Type B pancreatic cell (in vitro differentiated cells): ENCODE measurements around the gene NXF2. TPM values are rescaled to one million over a fixed set of nuclear protein-coding genes. Genes with fewer than 3 reads are reported as not detected.

Experiments used
- DNase-seq: peaks from one replicate; pipeline ENCODE4 v3.0.0; 2021; ENCODE audit warnings: mixed read lengths; ENCODE audit not compliant: unreplicated experiment; ENCODE audit errors: extremely low spot score
- H3K27ac Mint-ChIP-seq: 2 replicates; pipeline ENCODE4 v1.8.0; 2021; ENCODE audit warnings: mild to moderate bottlenecking, mixed read lengths
- H3K27me3 Mint-ChIP-seq: 2 replicates; pipeline ENCODE4 v1.8.0; 2021; ENCODE audit warnings: mixed read lengths
- H3K36me3 Mint-ChIP-seq: 2 replicates; pipeline ENCODE4 v1.8.0; 2021; ENCODE audit warnings: mixed read lengths
- H3K4me1 Mint-ChIP-seq: one replicate; pipeline ENCODE4 v1.8.0; 2021; ENCODE audit warnings: mixed read lengths; ENCODE audit not compliant: unreplicated experiment
- H3K4me3 Mint-ChIP-seq: 2 replicates; pipeline ENCODE4 v1.8.0; 2021; ENCODE audit warnings: mild to moderate bottlenecking, mixed read lengths
- H3K9me3 Mint-ChIP-seq: 2 replicates; pipeline ENCODE4 v1.8.0; 2021; ENCODE audit warnings: mixed read lengths
- CTCF ChIP-seq: fragments of 200-600 bp; sonication (generic); conservative IDR thresholded peaks from 2 replicates; pipeline ENCODE4 v1.5.0; 2021; ENCODE audit warnings: antibody characterized with exemption, mild to moderate bottlenecking
- total RNA-seq: library from RNA; stranded (reverse); gene quantifications from 2 replicates; pipeline ENCODE4 v1.2.1, GENCODE V29; 2021; ENCODE audit warnings: low replicate concordance

The NXF2 gene
- total RNA-seq, 1 donor from 2014 or later: not detected

GRCh38 chrX:102339312-102340298 is 92.6 kb downstream of the NXF2 start:
- DNase-seq: peak; percentile 58
- no peaks in the 10 kb centered on the region for H3K27me3 Mint-ChIP-seq
- no peaks in the 10 kb centered on the region for H3K36me3 Mint-ChIP-seq
- H3K4me3 Mint-ChIP-seq: no peak overlapping the region
- no peak for TF ChIP-seq CTCF
- no peaks in the 10 kb centered on the region for H3K9me3 Mint-ChIP-seq
- no peaks in the 10 kb centered on the region for H3K4me1 Mint-ChIP-seq
- H3K27ac Mint-ChIP-seq: no peak overlapping the region

- Mint-ChIP-seq H3K4me3 (no peak overlapping the region), H3K9me3 (no peaks in the 10 kb centered on the region), H3K27me3 (no peaks in the 10 kb centered on the region), H3K36me3 (no peaks in the 10 kb centered on the region), H3K27ac (no peak overlapping the region), H3K4me1 (no peaks in the 10 kb centered on the region)
- TF ChIP-seq CTCF: peak; percentile 41
- no peak for DNase-seq
These were observed 94.9 kb downstream of the NXF2 start for GRCh38 chrX:102341867-102342266.

- TF ChIP-seq CTCF: peak; percentile 83
- no peaks in the 10 kb centered on the region for H3K4me1 Mint-ChIP-seq
- H3K4me3 Mint-ChIP-seq: no peak overlapping the region
- peaks cover 7% of the 10 kb centered on the region for H3K9me3 Mint-ChIP-seq
- DNase-seq: peak; percentile 68
- no peaks in the 10 kb centered on the region for H3K27me3 Mint-ChIP-seq
- no peaks in the 10 kb centered on the region for H3K36me3 Mint-ChIP-seq
- H3K27ac Mint-ChIP-seq: no peak overlapping the region
These were observed 98.9 kb downstream of the NXF2 start for GRCh38 chrX:102345916-102346315.

Other genes starting within 250 kb of the NXF2 start
- 2.8 and 3.1 TPM in 2 replicates for gene TCEAL2, start 121.5 kb upstream of the NXF2 start, total RNA-seq
- gene TCEAL6, start 104.7 kb upstream of the NXF2 start, total RNA-seq: not detected in 2 replicates
- gene BEX5, start 91.2 kb upstream of the NXF2 start, total RNA-seq: 3.4 and 22.0 TPM in 2 replicates
- 0.52 TPM in 1 of 2 replicates, not detected in the other for gene TCP11X1, start 31.9 kb upstream of the NXF2 start, total RNA-seq
- 0.17 and 0.64 TPM in 2 replicates for gene NXF2B, start 192.8 kb downstream of the NXF2 start, total RNA-seq
- gene TCP11X2, start 224.6 kb downstream of the NXF2 start, total RNA-seq: not detected in 2 replicates